H1 (cell line): ENCODE data around the gene FPR2. TPM values are rescaled to one million over a fixed set of nuclear protein-coding genes. Genes with fewer than 3 reads are reported as not detected.

Experiments
- CTCF ChIA-PET: fragments of 300-600 bp; sonication (Branson Sonifier 250); formaldehyde crosslinking; loops from one replicate; lab custom pipeline; 2021; ENCODE audit not compliant: partially characterized antibody; lab: Charles Lee
- POLR2A ChIA-PET: fragments of 300-600 bp; sonication (Branson Sonifier 250); formaldehyde crosslinking; loops from one replicate; lab custom pipeline; 2021; ENCODE audit warnings: inconsistent platforms; ENCODE audit not compliant: partially characterized antibody; lab: Charles Lee
- DNase-seq, 2 experiments: peaks; one replicate each; pipeline versions ENCODE4 v3.0.0 to v3.0.0-alpha.2; 2010 to 2022; ENCODE audit warnings: low spot score in 2 of 2, low read depth in 1 of 2, mixed read lengths in 1 of 2
- FAIRE-seq: peaks from 2 replicates; lab custom pipeline; 2011; peaks lifted over from hg19 to GRCh38; lab: Jason Lieb, UNC
- H2AFZ ChIP-seq: 2 replicates; pipeline ENCODE4 v1.8.1; 2012; ENCODE audit warnings: low read length, inconsistent platforms
- H2AK5ac ChIP-seq: 2 replicates; pipeline ENCODE4 v1.6.1; 2013; ENCODE audit warnings: low read depth, low read length
- H2BK120ac ChIP-seq: replicated peaks from 2 replicates; pipeline ENCODE3; 2013; ENCODE audit warnings: low read depth, low read length, inconsistent platforms
- H2BK12ac ChIP-seq: 2 replicates; pipeline ENCODE4 v1.6.1; 2013; ENCODE audit warnings: low read depth, low read length
- H2BK15ac ChIP-seq: 2 replicates; pipeline ENCODE4 v1.6.1; 2013; ENCODE audit warnings: low read length
- H2BK20ac ChIP-seq: 2 replicates; pipeline ENCODE4 v1.6.1; 2013; ENCODE audit warnings: low read length
- H2BK5ac ChIP-seq: 2 replicates; pipeline ENCODE4 v1.6.1; 2013; ENCODE audit warnings: low read depth, low read length
- H3K14ac ChIP-seq: 2 replicates; pipeline ENCODE4 v1.6.1; 2013; ENCODE audit warnings: inconsistent platforms; ENCODE audit not compliant: insufficient read length
- H3K18ac ChIP-seq: 2 replicates; pipeline ENCODE4 v1.6.1; 2013; ENCODE audit warnings: low read length; ENCODE audit errors: extremely low read depth
- H3K23ac ChIP-seq: 2 replicates; pipeline ENCODE4 v1.6.1; 2013; ENCODE audit warnings: inconsistent platforms; ENCODE audit not compliant: insufficient read length
- H3K23me2 ChIP-seq: 2 replicates; pipeline ENCODE4 v1.6.1; 2013; ENCODE audit warnings: low read depth, low read length
- H3K27ac ChIP-seq: 2 replicates; pipeline ENCODE4 v1.6.1; 2011; ENCODE audit warnings: low read depth, low read length, inconsistent platforms
- H3K27me3 ChIP-seq, 4 experiments: replicated peaks in 1 of 4; 1 replicate in 1 of 4; 2 replicates in 3 of 4; pipeline versions ENCODE4 v1.6.1 to v1.8.1; 2011 to 2013; ENCODE audit warnings: low read length in 3 of 4, mild to moderate bottlenecking in 3 of 4, inconsistent platforms in 2 of 4, mixed read lengths in 2 of 4, moderate library complexity in 1 of 4; ENCODE audit not compliant: control insufficient read depth in 3 of 4, insufficient read depth in 3 of 4; ENCODE audit errors: extremely low read depth in 1 of 4
- H3K36me3 ChIP-seq, 4 experiments: 2 replicates each; pipeline versions ENCODE4 v1.6.1 to v1.8.1; 2011 to 2013; ENCODE audit warnings: mild to moderate bottlenecking in 4 of 4, low read length in 3 of 4, moderate library complexity in 2 of 4, control low read depth in 1 of 4, inconsistent platforms in 1 of 4; ENCODE audit not compliant: insufficient read depth in 4 of 4, control insufficient read depth in 2 of 4
- H3K4ac ChIP-seq: replicated peaks from 2 replicates; pipeline ENCODE3; 2013; ENCODE audit warnings: low read length, low read depth, mixed read lengths, inconsistent platforms; ENCODE audit not compliant: insufficient read length
- H3K4me1 ChIP-seq, 4 experiments: replicated peaks in 1 of 4; 1 replicate in 1 of 4; 2 replicates in 3 of 4; pipeline versions ENCODE4 v1.6.1 to v1.8.1; 2011 to 2013; ENCODE audit warnings: low read length in 3 of 4, inconsistent platforms in 2 of 4, mixed read lengths in 1 of 4; ENCODE audit not compliant: insufficient read depth in 4 of 4, control insufficient read depth in 3 of 4
- H3K4me2 ChIP-seq, 2 experiments: 2 replicates each; pipeline versions ENCODE4 v1.6.1 to v1.8.1; 2011 to 2013; ENCODE audit warnings: low read depth in 2 of 2, low read length in 2 of 2, control low read depth in 1 of 2, inconsistent platforms in 1 of 2, mild to moderate bottlenecking in 1 of 2; ENCODE audit not compliant: insufficient read depth in 1 of 2
- H3K4me3 ChIP-seq, 4 experiments: fragments of 200-600, 300-600 bp in 1 of 4; sonication (generic), shearing (Covaris generic), sonication (Bioruptor Twin) in 1 of 4; 2 replicates each; pipeline versions ENCODE4 v1.5.1 to v1.8.1; 2011 to 2016; ENCODE audit warnings: low read length in 4 of 4, low read depth in 3 of 4, control low read depth in 2 of 4, inconsistent platforms in 2 of 4, mild to moderate bottlenecking in 2 of 4, mixed read lengths in 1 of 4, moderate library complexity in 1 of 4; ENCODE audit not compliant: insufficient read depth in 2 of 4; ENCODE audit errors: extremely low read depth in 1 of 4
- H3K56ac ChIP-seq: replicated peaks from 2 replicates; pipeline ENCODE3; 2013; ENCODE audit warnings: low read depth, mild to moderate bottlenecking, mixed read lengths, low read length, inconsistent platforms; ENCODE audit not compliant: insufficient read length
- H3K79me1 ChIP-seq: 2 replicates; pipeline ENCODE4 v1.6.1; 2013; ENCODE audit warnings: low read depth, low read length, control low read depth
- H3K79me2 ChIP-seq, 2 experiments: 2 replicates each; pipeline versions ENCODE4 v1.6.1 to v1.8.1; 2012 to 2013; ENCODE audit warnings: low read length in 2 of 2, mild to moderate bottlenecking in 2 of 2, inconsistent platforms in 1 of 2; ENCODE audit not compliant: insufficient read depth in 2 of 2, control insufficient read depth in 1 of 2
- H3K9ac ChIP-seq, 4 experiments: replicated peaks in 1 of 4; 1 replicate in 1 of 4; 2 replicates in 3 of 4; pipeline versions ENCODE4 v1.6.1 to v1.8.1; 2011 to 2013; ENCODE audit warnings: low read depth in 3 of 4, low read length in 3 of 4, control low read depth in 2 of 4, mild to moderate bottlenecking in 2 of 4, moderate library complexity in 2 of 4, inconsistent platforms in 1 of 4; ENCODE audit errors: extremely low read depth in 1 of 4
- H3K9me3 ChIP-seq, 2 experiments: 2 replicates each; pipeline versions ENCODE4 v1.6.1 to v1.8.1; 2012 to 2013; ENCODE audit warnings: mild to moderate bottlenecking in 2 of 2, moderate library complexity in 2 of 2, control low read depth in 1 of 2, inconsistent platforms in 1 of 2, low read depth in 1 of 2, low read length in 1 of 2, mixed read lengths in 1 of 2; ENCODE audit not compliant: insufficient read depth in 2 of 2
- H4K20me1 ChIP-seq, 2 experiments: replicated peaks in 1 of 2; 2 replicates each; pipeline versions ENCODE3 to v1.8.1; 2011 to 2013; ENCODE audit warnings: inconsistent platforms in 2 of 2, low read length in 2 of 2, mild to moderate bottlenecking in 1 of 2; ENCODE audit not compliant: insufficient read depth in 2 of 2, control insufficient read depth in 1 of 2
- H4K5ac ChIP-seq: 2 replicates; pipeline ENCODE4 v1.6.1; 2013; ENCODE audit warnings: low read length, low read depth, mixed read lengths, inconsistent platforms; ENCODE audit not compliant: insufficient read length
- H4K8ac ChIP-seq: 2 replicates; pipeline ENCODE4 v1.8.0; 2013; ENCODE audit warnings: mild to moderate bottlenecking, moderate library complexity, low read length, inconsistent platforms; ENCODE audit not compliant: insufficient read depth; ENCODE audit errors: extremely low read depth
- H4K91ac ChIP-seq: replicated peaks from 2 replicates; pipeline ENCODE3; 2013; ENCODE audit warnings: low read length, mixed read lengths, inconsistent platforms; ENCODE audit not compliant: insufficient read length
- CBX5 ChIP-seq: fragments of 300-800, 300-1000 bp; sonication (generic); IDR thresholded peaks from 2 replicates; pipeline ENCODE4 v1.7.1; 2016; ENCODE audit warnings: antibody characterized with exemption, low read length, low read depth
- POLR2A ChIP-seq, 2 experiments: IDR thresholded peaks; 1 replicate in 1 of 2; 2 replicates in 1 of 2; pipeline ENCODE4 v1.6.1; 2011; ENCODE audit warnings: low read depth in 2 of 2, low read length in 2 of 2, mild to moderate bottlenecking in 2 of 2; ENCODE audit errors: control extremely low read depth in 1 of 2
- TAF1 ChIP-seq: IDR thresholded peaks from 2 replicates; pipeline ENCODE4 v1.6.1; 2011; ENCODE audit warnings: mild to moderate bottlenecking, low read depth, low read length
- TEAD4 ChIP-seq: IDR thresholded peaks from 2 replicates; pipeline ENCODE4 v1.6.1; 2012; ENCODE audit warnings: low read depth, low read length, inconsistent platforms, mixed read lengths
- WGBS, 2 experiments: shearing (Covaris generic) in 1 of 2; methylation state at CpG; one replicate each; pipeline versions ENCODE4 v1.1.6 to v1.1.7; 2013 to 2015; ENCODE audit warnings: low lambda C conversion rate in 2 of 2, mixed read lengths in 2 of 2, inconsistent platforms in 1 of 2, low coverage in 1 of 2, missing lambda C conversion rate in 1 of 2; ENCODE audit not compliant: insufficient replicate concordance in 2 of 2, insufficient coverage in 1 of 2, insufficient read length in 1 of 2; ENCODE audit errors: extremely low coverage in 1 of 2, missing lambda C conversion rate in 1 of 2; 5-methylcytosine and 5-hydroxymethylcytosine counted together
- polyA plus RNA-seq, 7 experiments: library from polyadenylated mRNA; depleted of rRNA in 3 of 7; stranded (reverse) in 5 of 7; unstranded in 2 of 7; fragments of >200 nt in 5 of 7; fragments of 200-250 nt in 2 of 7; gene quantifications; 1 replicate in 5 of 7; 2 replicates in 1 of 7; 4 replicates in 1 of 7; pipeline versions ENCODE4 v1.2.1 to v1.2.3, GENCODE V29; 2011 to 2013; ENCODE audit warnings: missing spikeins in 2 of 7, mixed read lengths in 2 of 7
- total RNA-seq: library from RNA; stranded (reverse); fragmentation: NEBNext Ultra II Directional; extraction: Animal tissue kit (Norgen Biotek cat#: 25700); gene quantifications from 2 replicates; pipeline ENCODE4 v1.2.1, GENCODE V29; 2021

Gene FPR2
- total and polyA plus RNA-seq, 2 of the 8 experiments (the other 6 are each of a cell fraction or from before 2014, with no cell fraction given) = 0.17 TPM; not detected in 1

DNA sequence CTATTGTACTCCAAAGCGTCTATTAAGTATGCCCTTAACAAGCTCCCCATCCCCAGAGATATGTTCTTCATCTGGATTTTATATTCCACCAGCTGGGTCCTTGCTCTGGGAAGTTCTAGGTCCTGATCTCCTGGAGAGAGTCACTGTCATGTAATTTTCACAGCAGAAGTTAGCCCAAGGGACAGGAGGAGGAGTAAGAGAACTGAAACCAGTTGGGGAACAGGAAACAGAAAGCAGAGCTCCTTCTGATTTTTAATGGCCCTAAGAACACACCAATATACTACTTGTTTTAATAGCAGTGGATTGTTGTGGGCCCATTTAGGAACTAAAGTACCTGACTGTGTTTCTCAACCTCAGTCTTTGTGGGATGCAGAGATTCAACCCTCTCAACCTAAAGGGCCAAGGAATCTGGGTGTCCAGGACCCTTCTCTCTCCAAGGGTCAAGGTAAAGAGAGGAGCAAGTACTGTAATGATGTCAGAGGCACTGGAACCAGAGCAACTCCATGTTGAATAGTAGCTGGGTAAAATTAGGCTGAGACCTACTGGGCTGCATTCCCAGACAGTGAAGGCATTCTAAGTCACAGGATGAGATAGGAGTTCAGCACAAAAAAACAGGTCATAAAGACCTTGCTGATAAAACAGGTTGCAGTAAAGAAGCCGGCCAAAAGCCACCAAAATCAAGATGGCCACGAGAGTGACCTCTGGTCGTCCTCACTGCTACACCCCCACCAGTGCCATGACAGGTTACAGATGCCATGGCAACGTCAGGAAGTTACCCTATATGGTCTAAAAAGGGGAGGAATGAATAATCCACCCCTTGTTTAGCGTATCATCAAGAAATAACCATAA lies 25.9 kb downstream of the FPR2 start:
- H2BK12ac ChIP-seq = no peak overlapping the region
- H3K4me2 ChIP-seq = no peak overlapping the region
- FAIRE-seq (no peak), DNase-seq (no peak)
- H4K8ac ChIP-seq = no peak overlapping the region
- no peak overlapping the region for H2BK15ac ChIP-seq
- no peak overlapping the region for H3K9ac ChIP-seq
- H3K36me3 ChIP-seq = no peaks in the 10 kb centered on the region
- no peak overlapping the region for H3K14ac ChIP-seq
- H3K18ac ChIP-seq = no peak overlapping the region
- H2BK5ac ChIP-seq = no peak overlapping the region
- no peak overlapping the region for H3K4ac ChIP-seq
- peaks cover 6 to 9% of the 10 kb centered on the region in 2 experiments; a peak in 3 of 4 replicates for H3K9me3 ChIP-seq
- H4K5ac ChIP-seq = no peak overlapping the region
- H3K27me3 ChIP-seq = no peaks in the 10 kb centered on the region
- H3K4me1 ChIP-seq = no peaks in the 10 kb centered on the region
- H3K4me3 ChIP-seq = no peak overlapping the region
- no peak overlapping the region for H3K56ac ChIP-seq
- H3K79me1 ChIP-seq = no peaks in the 10 kb centered on the region
- no peak overlapping the region for H2BK20ac ChIP-seq
- H4K20me1 ChIP-seq = no peaks in the 10 kb centered on the region
- WGBS, 2 experiments = 69% methylated on average over 6 of the region's 6 CpGs; no CpG with 5 or more reads in 1 of the 2 experiments
- no peak overlapping the region for H3K23ac ChIP-seq
- H2AK5ac ChIP-seq = no peak overlapping the region
- H3K27ac ChIP-seq = no peak overlapping the region
- H2BK120ac ChIP-seq = no peak overlapping the region
- POLR2A ChIA-PET = no interaction called here
- CTCF ChIA-PET = interaction anchor here (1.6 kb wide), 1 partner anchor 9 kb away, joined by 7 read pairs; no protein-coding TSS in a partner anchor
- no peak overlapping the region for H4K91ac ChIP-seq
- no peaks in the 10 kb centered on the region; the same call in 1 of the 2 replicates for H3K23me2 ChIP-seq
- no peak for TF ChIP-seq TAF1
- no peak for TF ChIP-seq POLR2A (IDR thresholded peaks at IDR 0.05; ENCODE audit: control extremely low read depth in 1 of 2, low read depth in 2 of 2, low read length in 2 of 2)
- no peak for TF ChIP-seq CBX5
- TF ChIP-seq TEAD4 = no peak
- no peak overlapping the region for H2AFZ ChIP-seq
- H3K79me2 ChIP-seq = no peaks in the 10 kb centered on the region
